Activated T-cell treated with anti-CD3 and anti-CD28 coated beads, Interleukin-2, amount 50 U/mL, for 72 hours (primary cell): ENCODE data around the gene JARID2. TPM values are rescaled to one million over a fixed set of nuclear protein-coding genes. Genes with fewer than 3 reads are reported as not detected.
"Not testable (repeated sequence)": the region's sequence is repeated elsewhere in the genome, so short reads cannot be mapped to it uniquely, and the experiment has no call there.

Experiments used
- ATAC-seq, 2 donors: fragments of 150-1000 bp; cut with Tn5 transposase; replicated peaks in 1 of 2; 2 replicates each; pipeline ENCODE4 v1.10.0; 2021; ENCODE audit warnings: moderate library complexity in 2 of 2, mild to moderate bottlenecking in 1 of 2
- DNase-seq, 2 donors: peaks; one replicate each; pipeline ENCODE4 v3.0.0; 2021 to 2022; ENCODE audit warnings: mixed read lengths in 1 of 2
- H3K27ac Mint-ChIP-seq: one replicate; pipeline ENCODE4 v1.8.0; 2022; ENCODE audit warnings: mild to moderate bottlenecking, moderate library complexity, mixed read lengths
- H3K27me3 Mint-ChIP-seq: one replicate; pipeline ENCODE4 v1.8.0; 2022; ENCODE audit warnings: low read depth, mixed read lengths
- H3K36me3 Mint-ChIP-seq, 2 donors: one replicate each; pipeline ENCODE4 v1.8.0; 2022; ENCODE audit warnings: mixed read lengths in 2 of 2, mild to moderate bottlenecking in 1 of 2; ENCODE audit not compliant: insufficient read depth in 2 of 2
- H3K4me1 Mint-ChIP-seq: one replicate; pipeline ENCODE4 v1.8.0; 2022; ENCODE audit warnings: low read depth, mixed read lengths
- H3K4me3 Mint-ChIP-seq, 2 donors: one replicate each; pipeline ENCODE4 v1.8.0; 2022; ENCODE audit warnings: mild to moderate bottlenecking in 2 of 2, mixed read lengths in 2 of 2, moderate library complexity in 2 of 2
- H3K9me3 Mint-ChIP-seq, 2 donors: one replicate each; pipeline ENCODE4 v1.8.0; 2022; ENCODE audit warnings: mixed read lengths in 2 of 2
- total RNA-seq, 2 donors: library from RNA; stranded (reverse); gene quantifications; one replicate each; pipeline ENCODE4 v1.2.3, GENCODE V29; 2022

JARID2 gene
- total RNA-seq, 2 donors from 2014 or later, result 37.9 to 53.0 TPM

DNA sequence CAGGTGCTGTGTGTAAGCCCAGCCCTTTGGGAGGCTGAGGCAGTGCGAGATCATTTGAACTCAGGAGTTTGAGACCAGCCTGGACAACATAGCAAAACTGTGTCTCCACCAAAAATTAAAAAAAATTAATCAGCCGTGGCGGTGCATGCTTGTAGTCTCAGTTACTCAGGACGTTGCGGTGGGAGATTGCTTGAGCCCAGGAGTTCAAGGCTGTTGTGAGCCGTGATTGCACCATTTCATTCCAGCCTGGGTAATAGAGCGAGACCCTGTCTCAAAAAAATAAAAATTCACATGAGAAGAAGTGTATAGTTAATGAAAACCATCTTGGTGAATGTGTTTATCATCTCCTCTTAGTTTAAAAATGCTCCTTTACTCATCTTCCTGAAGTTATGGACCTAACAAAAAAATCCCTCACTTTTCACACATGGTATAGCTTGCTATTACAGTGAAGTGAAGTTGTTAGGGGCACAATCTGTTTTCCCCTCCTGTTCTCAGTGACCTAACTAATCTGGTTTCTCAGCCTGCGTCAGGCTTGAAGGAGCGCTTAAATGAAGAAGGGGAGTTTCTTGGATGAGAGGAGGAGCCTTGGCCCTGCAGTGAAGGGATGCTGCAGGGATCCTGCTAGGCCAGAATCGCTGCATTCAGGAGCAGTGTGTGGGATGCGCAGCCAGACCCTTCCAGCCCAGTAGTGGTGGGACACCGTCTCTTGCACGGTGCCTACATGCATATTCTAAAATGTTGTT, 45.3 kb downstream of the JARID2 start:
- H3K9me3 Mint-ChIP-seq, result no peaks in the 10 kb centered on the region
- H3K27me3 Mint-ChIP-seq, result no peaks in the 10 kb centered on the region
- no peak overlapping the region for H3K4me3 Mint-ChIP-seq
- ATAC-seq (no peak), DNase-seq (no peak)
- H3K4me1 Mint-ChIP-seq, result peaks cover 85% of the 10 kb centered on the region
- peaks cover 7 to 11% of the 10 kb centered on the region in 2 donors for H3K36me3 Mint-ChIP-seq
- H3K27ac Mint-ChIP-seq, result no peak overlapping the region

DNA sequence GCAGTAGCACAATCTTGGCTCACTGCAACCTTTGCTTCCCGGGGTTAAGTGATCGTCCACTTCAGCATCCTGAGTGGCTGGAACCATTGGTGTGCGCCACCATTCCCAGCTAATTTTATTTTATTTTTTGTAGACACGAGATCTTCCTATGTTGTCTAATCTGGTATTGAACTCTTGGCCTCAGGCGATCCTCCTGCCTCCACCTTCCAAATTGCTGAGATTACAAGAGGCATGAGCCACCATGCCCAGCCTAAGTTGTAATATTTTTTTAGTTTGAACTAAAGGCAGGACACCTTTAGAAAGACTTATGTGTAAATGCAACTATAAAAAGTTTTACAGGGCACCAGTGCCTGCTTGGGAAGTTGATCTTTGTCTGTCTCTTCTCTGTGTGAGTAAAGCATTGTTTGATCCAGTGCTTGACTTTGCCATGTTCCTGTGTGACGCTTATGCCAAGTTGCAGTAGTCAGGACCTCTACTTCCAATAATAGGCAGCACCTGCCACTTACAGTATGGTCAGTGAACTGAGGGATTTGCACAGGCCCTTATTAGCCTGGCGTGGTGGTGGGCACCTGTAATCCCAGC, 46.9 kb downstream of the JARID2 start:
- DNase-seq (no peak), ATAC-seq (no peak)
- no peaks in the 10 kb centered on the region for H3K9me3 Mint-ChIP-seq
- H3K27ac Mint-ChIP-seq, result peak overlapping the region; percentile 56
- H3K4me3 Mint-ChIP-seq, result no peak overlapping the region
- peaks cover 95% of the 10 kb centered on the region for H3K4me1 Mint-ChIP-seq
- no peaks in the 10 kb centered on the region for H3K27me3 Mint-ChIP-seq
- peaks cover 7 to 11% of the 10 kb centered on the region in 2 donors for H3K36me3 Mint-ChIP-seq

DNA sequence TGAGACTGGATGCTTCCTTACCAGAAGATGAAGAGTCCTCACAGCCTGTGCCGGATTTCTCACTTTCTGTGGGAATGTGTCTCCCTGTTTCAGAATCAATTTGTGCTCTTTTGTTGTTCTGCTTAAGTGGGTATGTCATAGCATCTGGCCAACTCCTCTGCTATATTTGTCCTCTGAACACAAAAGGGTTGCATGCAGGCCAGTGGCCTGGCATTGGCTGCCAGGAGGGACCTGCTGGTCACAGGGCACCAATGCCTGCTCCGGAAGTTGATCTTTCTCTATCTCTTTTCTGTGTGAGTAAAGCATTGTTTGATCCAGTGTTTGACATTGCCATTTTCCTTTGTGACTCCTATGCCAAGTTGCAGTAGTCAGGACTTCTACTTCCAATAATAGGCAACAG, 47.8 kb downstream of the JARID2 start:
- Mint-ChIP-seq H3K36me3 (peaks cover 7 to 11% of the 10 kb centered on the region in 2 donors), H3K27ac (no peak overlapping the region), H3K4me3 (no peak overlapping the region), H3K9me3 (no peaks in the 10 kb centered on the region), H3K4me1 (peaks cover 95% of the 10 kb centered on the region), H3K27me3 (no peaks in the 10 kb centered on the region)
- no peak for ATAC-seq
- no peak for DNase-seq

DNA sequence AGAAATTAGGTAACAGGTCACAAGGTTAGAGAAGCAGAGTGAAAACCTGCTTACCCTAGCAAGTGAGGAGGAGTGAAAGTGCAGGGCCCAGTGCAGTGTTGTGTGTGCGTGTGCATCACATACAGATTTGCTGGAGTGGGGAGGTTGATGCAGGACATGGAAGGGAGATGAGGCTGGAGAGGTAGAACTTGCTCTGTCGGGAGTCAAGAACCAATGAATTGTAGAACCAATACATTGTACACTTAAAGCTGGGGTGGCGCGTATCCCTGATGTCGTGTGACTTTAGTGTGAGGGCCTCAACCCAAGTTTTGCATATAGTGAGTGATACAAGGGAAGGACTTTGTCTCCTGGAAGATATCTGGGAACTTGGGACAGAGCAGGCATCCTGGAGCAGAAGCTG, 48.6 kb downstream of the JARID2 start:
- Mint-ChIP-seq H3K4me1 (peaks cover 97% of the 10 kb centered on the region), H3K9me3 (no peaks in the 10 kb centered on the region), H3K36me3 (peaks cover 3 to 8% of the 10 kb centered on the region in 2 donors), H3K27me3 (no peaks in the 10 kb centered on the region), H3K27ac (peak overlapping the region; percentile 16), H3K4me3 (peak overlapping the region in 1 of 2 donors; percentile 8)
- DNase-seq, result no peak
- no peak for ATAC-seq

DNA sequence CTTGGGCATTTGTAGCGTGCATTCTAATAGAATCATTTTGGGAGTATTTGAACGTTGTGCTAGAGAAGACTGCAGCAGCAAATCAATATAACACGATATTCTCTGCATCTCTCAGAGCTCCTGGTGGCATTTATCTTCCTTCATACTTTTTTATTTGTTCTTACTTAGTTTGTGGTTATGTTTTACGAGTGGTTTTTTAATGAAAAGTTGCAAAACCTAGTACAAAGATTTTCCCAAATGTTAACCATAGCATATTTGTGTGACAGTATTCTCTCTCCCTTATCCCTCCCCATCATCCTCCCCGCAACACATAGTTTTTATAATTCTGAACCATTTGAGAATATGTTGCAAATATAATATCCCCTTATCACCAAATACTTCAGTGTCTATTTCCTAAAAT, 50.4 kb downstream of the JARID2 start:
- Mint-ChIP-seq H3K4me1 (peaks cover 97% of the 10 kb centered on the region), H3K27ac (peak overlapping the region; percentile 77), H3K27me3 (no peaks in the 10 kb centered on the region), H3K9me3 (no peaks in the 10 kb centered on the region), H3K4me3 (peak overlapping the region; percentile 63 to 76), H3K36me3 (peaks cover 3 to 8% of the 10 kb centered on the region in 2 donors)
- no peak for DNase-seq
- ATAC-seq, result no peak

- Mint-ChIP-seq H3K4me3 (peak overlapping the region; percentile 63 to 76), H3K27me3 (no peaks in the 10 kb centered on the region), H3K9me3 (no peaks in the 10 kb centered on the region), H3K27ac (peak overlapping the region; percentile 77), H3K4me1 (peaks cover 97% of the 10 kb centered on the region), H3K36me3 (peaks cover 3 to 13% of the 10 kb centered on the region in 2 donors)
- DNase-seq (peak; percentile 34 to 54), ATAC-seq (peak; percentile 62 to 64)
These were observed 50.9 kb downstream of the JARID2 start for GRCh38 chr6:15296735-15297134.

- not testable (repeated sequence) for H3K27me3 Mint-ChIP-seq, H3K9me3 Mint-ChIP-seq, DNase-seq, ATAC-seq, H3K4me3 Mint-ChIP-seq, H3K27ac Mint-ChIP-seq
- H3K4me1 Mint-ChIP-seq, result peaks cover 99% of the 10 kb centered on the region
- H3K36me3 Mint-ChIP-seq, result peaks cover 3 to 17% of the 10 kb centered on the region in 2 donors
These were observed 51.3 kb downstream of the JARID2 start for GRCh38 chr6:15297167-15297566.

DNA sequence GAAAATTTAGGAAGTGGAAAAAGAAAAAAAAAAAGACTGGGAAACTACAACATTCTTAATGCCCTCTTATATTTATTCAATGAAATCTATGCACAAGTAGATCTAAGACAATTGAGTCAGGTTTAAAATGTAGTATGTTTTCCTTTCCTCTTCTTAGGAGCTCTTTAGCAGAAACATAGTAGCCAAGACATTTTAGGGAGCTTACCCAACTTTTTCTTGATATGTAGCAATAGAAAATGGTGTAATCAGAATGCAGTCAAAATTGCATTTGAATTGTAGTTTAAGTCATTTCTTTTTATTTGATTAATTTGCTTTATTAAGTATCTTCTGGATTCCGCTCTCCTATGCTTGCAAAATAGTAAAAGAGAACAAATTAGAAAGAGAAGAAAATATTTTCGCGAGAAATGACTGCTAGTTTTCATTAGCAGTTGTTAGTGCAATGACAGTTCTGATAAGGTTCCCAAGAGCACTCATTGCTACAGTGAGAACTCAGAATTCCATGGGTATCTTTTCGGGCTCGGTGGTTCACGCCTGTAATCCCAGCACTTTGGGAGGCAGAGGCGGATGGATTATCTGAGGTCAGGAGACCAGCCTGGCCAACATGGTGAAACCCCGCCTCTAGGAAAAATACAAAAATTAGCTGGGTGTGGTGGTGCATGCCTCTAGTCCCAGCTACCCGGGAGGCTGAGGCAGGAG, 52.2 kb downstream of the JARID2 start:
- ATAC-seq, result no peak
- H3K27ac Mint-ChIP-seq, result peak overlapping the region; percentile 53

GRCh38 chr6:15299430-15300131, 53.7 kb downstream of the JARID2 start:
- Mint-ChIP-seq H3K4me3 (peak overlapping the region; percentile 58 to 64), H3K9me3 (no peaks in the 10 kb centered on the region), H3K36me3 (peaks cover 1 to 9% of the 10 kb centered on the region in 2 donors), H3K27me3 (no peaks in the 10 kb centered on the region), H3K4me1 (peaks cover 93% of the 10 kb centered on the region), H3K27ac (peak overlapping the region; percentile 16)
- DNase-seq, result peak; percentile 48 to 69
- peak; percentile 51 to 52 for ATAC-seq

More for the DNA sequence above, 52.2 kb downstream of the JARID2 start:
- H3K36me3 Mint-ChIP-seq, result peaks cover 2 to 14% of the 10 kb centered on the region in 2 donors
- peaks cover 94% of the 10 kb centered on the region for H3K4me1 Mint-ChIP-seq
- H3K27me3 Mint-ChIP-seq, result no peaks in the 10 kb centered on the region
- H3K9me3 Mint-ChIP-seq, result no peaks in the 10 kb centered on the region
- no peak for DNase-seq
- peak overlapping the region; percentile 34 to 42 for H3K4me3 Mint-ChIP-seq

DNA sequence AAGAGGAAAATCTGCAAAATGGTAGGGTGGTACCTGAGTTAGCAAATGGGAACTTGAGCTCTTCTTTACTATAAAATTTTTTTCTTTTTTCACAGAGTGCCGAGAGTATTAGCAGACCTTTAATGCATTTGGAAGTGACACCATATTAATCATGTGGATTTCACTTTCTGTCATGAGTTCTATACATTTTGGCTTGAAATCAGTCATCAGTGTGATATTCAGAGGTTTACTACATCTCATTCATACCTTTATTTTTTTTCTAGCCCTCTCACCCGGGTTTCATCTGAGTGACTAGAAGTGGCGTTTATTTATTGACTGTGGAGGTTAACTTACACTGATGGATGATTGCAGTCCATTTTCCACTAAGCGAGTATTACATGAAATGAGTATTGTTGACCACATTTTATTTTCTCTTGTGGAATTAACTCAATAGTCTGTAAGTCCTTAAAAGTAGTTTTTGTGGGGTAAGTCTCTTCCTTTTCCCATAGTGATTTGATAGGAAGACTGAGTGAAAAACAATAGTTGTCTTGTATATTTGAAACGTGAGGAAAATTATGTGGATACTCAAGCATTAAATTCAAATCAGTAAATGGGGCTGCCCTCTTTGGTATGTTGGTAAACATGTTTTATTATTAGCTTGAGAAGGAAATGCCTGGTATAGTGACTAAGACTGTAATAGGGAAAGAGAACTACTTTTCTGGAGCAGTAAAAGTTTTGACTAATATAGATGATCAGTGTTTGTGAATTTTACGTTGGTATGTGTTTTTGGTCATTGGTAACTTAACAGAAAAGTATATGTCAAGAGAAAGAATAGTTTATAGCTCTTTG, 55.5 kb downstream of the JARID2 start:
- H3K4me3 Mint-ChIP-seq, result peak overlapping the region; percentile 45 to 64
- peaks cover 2 to 9% of the 10 kb centered on the region in 2 donors for H3K36me3 Mint-ChIP-seq
- no peaks in the 10 kb centered on the region for H3K9me3 Mint-ChIP-seq
- H3K27me3 Mint-ChIP-seq, result no peaks in the 10 kb centered on the region
- H3K27ac Mint-ChIP-seq, result peak overlapping the region; percentile 16
- ATAC-seq, result peak; percentile 68 to 72
- DNase-seq, result no peak
- peaks cover 93% of the 10 kb centered on the region for H3K4me1 Mint-ChIP-seq

DNA sequence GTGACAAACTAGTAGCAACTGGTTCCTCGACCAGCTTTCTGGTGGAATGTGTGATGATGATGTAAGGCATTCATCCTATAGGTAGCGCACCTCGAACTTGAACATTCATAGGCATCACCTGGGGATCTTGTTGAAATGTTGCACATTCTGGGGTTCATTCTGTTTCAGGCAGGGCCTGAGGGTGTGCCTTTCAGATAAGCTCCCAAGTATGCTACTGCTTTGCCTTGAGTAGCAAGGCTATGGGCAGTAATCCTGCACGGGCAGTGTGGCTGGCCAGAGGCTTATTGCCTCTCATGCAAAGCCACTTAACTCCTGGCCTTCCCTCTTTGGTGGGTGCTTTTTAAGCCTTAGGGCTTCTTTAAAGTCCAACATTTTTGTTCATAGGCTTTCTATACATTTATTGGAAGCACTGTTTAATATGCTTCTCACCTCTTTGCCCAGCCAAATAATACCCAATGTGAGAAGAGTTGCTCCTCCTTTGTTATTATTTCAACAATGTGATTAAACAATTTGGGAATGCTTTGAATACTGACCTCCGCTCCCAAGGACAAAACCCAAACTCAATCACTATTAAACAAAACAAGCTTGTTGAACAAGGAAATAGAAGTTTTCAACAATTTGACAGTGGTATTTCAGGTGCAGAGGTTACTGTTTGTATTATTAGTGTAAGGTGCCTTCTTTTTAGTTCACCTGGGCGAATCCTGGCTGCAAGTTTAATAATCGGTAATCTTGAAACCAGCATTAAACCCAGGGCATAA, 57.5 kb downstream of the JARID2 start:
- Mint-ChIP-seq H3K36me3 (peaks cover 2 to 12% of the 10 kb centered on the region in 2 donors), H3K4me3 (peak overlapping the region in 1 of 2 donors; percentile 24), H3K27me3 (no peaks in the 10 kb centered on the region), H3K27ac (peak overlapping the region; percentile 49), H3K4me1 (peaks cover 88% of the 10 kb centered on the region), H3K9me3 (no peaks in the 10 kb centered on the region)
- ATAC-seq (no peak), DNase-seq (no peak)

DNA sequence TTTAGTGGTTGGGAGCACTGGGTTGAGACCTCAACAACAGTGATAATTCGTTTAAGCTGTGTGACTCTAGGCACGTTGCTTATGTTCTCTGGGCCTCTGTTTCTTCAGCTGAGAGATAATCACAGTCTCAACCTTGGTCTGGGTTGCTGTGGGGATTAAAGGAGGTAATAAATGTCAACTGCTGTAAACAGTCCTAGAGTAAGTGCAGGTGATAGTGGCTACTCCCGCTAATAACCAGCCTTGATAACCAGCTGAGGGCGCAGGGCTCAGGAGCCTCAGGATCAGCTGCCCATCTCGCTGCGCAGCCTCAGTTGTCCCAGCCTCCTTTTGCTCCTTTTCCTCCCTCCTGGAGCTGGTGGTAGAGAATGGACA, 58.0 kb downstream of the JARID2 start:
- Mint-ChIP-seq H3K27me3 (no peaks in the 10 kb centered on the region), H3K36me3 (peaks cover 2 to 12% of the 10 kb centered on the region in 2 donors), H3K9me3 (no peaks in the 10 kb centered on the region), H3K4me1 (peaks cover 88% of the 10 kb centered on the region), H3K4me3 (peak overlapping the region in 1 of 2 donors; percentile 24), H3K27ac (no peak overlapping the region)
- DNase-seq (no peak), ATAC-seq (no peak)
